Measurements from ENCODE around the gene GRK2.

GRCh38 chr11:67265633-67266448 lies 432 bp upstream of the GRK2 start:
- TF ChIP-seq BCL3 (CRISPR knock-in tag; IDR thresholded peaks at IDR 0.05), result no peak
- no peak for TF ChIP-seq ELK4 (CRISPR knock-in tag; IDR thresholded peaks at IDR 0.05; ENCODE audit: borderline replicate concordance)
- no peak for TF ChIP-seq ATF3 (CRISPR knock-in tag; IDR thresholded peaks at IDR 0.05)
- no peak for TF ChIP-seq E2F1 (CRISPR knock-in tag; IDR thresholded peaks at IDR 0.05)
- TF ChIP-seq ZNF589 (CRISPR knock-in tag; conservative IDR thresholded peaks at IDR 0.05), result no peak
- peak; percentile 65; the same call in 1 of the 2 replicates for TF ChIP-seq KMT2A (CRISPR knock-in tag; IDR thresholded peaks at IDR 0.05)
- no peak for TF ChIP-seq EZH2 (conservative IDR thresholded peaks at IDR 0.05; ENCODE audit: low read depth, low read length)
- no peak for TF ChIP-seq ZEB1 (IDR thresholded peaks at IDR 0.05; ENCODE audit: insufficient replicate concordance, low read depth)
- no peak for TF ChIP-seq CEBPB (IDR thresholded peaks at IDR 0.05; ENCODE audit: borderline replicate concordance, low read depth, low read length)

Data from HepG2 (cell line).